GM19099 (cell line): ENCODE measurements around the gene SLC10A2.

ENCODE experiments used
- POLR2A ChIP-seq: IDR thresholded peaks from 3 replicates; pipeline ENCODE4 v1.6.1; 2011; ENCODE audit warnings: low read depth; ENCODE audit not compliant: insufficient read length; ENCODE audit errors: extremely low read depth

SLC10A2 gene, protein sequence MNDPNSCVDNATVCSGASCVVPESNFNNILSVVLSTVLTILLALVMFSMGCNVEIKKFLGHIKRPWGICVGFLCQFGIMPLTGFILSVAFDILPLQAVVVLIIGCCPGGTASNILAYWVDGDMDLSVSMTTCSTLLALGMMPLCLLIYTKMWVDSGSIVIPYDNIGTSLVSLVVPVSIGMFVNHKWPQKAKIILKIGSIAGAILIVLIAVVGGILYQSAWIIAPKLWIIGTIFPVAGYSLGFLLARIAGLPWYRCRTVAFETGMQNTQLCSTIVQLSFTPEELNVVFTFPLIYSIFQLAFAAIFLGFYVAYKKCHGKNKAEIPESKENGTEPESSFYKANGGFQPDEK

GRCh38 chr13:103066079-103066780, at the start of gene SLC10A2:
SLC10A2 (minus strand) TSS chr13:103066417; CDS start chr13:103066249, 168 bp downstream.
- no peak for TF ChIP-seq POLR2A

DNA sequence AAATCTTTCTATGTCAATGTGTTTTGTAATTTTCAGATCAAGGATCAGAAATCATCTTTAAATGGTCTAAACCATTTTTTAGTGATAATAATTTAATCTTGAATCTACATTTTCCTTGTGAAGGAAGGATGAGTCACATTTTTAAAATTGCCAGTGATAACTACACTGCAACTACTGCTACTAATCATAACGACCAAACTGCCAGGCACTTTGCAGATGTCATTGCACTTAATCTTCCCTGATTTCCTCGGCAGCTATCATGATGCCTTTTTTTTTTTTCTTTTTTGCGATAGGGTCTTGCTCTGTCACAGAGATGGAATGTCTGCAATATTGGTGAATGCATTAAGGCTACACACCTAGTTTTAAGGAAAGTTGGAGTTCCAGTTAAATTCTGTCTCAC, 41.4 kb upstream of the SLC10A2 start:
- TF ChIP-seq POLR2A = no peak

DNA sequence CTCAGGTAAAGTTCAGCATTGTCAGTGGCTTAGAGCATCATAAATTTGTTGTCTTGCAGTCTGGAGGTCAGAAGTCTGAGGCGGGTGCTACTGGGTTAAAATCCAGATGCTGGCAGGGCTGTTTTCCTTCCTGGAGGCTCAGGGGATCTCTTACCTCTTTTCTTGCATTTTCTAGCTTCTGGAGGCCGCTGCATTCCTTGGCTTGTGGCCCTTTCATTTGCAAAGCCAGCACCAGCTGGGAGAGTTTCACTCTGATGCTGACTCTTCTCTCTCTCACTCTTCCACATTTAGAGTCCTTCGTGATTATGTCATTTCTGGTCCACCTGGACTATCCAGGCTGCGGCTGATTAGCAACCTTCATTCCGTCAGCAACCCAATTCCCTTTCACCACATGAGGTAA, 38.1 kb upstream of the SLC10A2 start:
- TF ChIP-seq POLR2A = no peak

DNA sequence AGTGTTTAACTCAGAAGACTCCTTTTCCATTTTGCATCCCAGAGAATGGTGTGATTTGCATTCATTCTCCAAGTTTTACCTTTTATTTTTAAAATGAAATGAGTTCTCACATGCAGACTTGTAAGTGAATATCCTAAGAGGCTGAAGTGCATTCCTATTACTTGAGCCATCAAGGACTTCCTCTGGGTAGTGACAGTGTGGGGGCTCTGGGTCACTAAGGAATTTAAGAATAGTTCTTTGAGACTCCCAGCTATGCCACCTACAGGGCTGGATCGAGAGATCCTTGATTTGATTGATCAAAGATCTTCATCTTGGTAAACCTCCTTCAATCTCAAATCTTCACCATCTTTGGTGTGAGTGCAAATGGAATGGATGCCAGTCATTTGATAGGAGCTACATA, 36.3 kb upstream of the SLC10A2 start:
- TF ChIP-seq POLR2A = no peak

DNA sequence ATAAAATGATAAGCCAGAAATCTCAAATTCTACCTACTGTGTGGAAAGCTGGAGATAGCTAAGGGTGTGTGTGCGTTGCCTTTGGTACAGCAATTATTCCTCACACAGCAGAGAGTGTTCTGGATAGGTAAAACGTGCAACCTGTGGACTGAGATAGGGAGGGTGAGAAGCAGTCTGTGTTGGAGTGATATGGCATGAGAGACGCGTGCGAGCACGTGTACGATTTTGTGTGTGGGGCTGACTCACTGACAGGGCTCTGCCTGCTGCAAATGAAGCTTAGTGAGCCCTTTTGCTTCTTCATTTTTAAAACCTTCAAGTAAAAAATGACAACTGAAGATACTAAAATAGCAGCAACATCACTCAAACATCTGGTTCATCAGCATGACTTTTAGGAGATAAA, 35.7 kb upstream of the SLC10A2 start:
- no peak for TF ChIP-seq POLR2A

DNA sequence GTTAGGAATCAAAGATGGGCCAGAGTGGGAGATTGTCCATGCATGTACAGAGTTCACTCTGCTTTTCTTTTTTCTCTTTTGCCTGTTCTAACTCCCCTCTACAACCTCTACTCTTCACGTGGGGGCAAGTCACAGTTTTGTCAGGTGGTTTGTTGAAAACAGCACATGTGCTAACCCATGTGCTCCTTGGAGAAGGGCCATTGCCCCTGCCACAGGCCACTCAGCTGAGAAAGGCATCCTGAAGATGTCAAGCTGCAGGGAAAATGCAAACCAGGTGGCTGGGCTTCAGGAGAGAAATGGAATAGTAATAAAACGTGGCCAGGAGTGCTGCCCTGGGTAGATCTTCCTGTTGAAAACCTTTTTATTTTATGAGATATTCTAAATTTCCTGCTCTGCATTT, 35.3 kb upstream of the SLC10A2 start:
- no peak for TF ChIP-seq POLR2A

DNA sequence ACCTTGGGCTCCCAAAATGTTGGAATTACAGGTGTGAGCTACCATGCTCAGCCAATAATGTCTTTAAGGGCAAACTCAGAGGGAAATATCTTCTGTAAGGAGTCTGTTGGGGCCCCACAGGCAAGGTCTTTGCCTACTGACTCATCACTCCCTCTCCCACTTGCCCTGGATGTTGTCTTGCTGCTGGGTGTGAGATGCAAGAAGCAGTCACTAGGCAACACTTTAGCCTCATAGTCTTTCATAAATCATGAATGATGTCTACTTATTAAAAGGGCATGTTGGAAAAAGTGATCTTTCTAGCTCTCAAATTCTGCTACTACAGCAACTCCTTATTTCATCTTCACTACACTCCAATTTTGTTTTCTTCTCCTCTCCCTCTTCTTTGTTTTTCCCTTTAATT, 34.6 kb upstream of the SLC10A2 start:
- TF ChIP-seq POLR2A = no peak

GRCh38 chr13:103099722-103100293, 33.6 kb upstream of the SLC10A2 start:
- TF ChIP-seq POLR2A = no peak

DNA sequence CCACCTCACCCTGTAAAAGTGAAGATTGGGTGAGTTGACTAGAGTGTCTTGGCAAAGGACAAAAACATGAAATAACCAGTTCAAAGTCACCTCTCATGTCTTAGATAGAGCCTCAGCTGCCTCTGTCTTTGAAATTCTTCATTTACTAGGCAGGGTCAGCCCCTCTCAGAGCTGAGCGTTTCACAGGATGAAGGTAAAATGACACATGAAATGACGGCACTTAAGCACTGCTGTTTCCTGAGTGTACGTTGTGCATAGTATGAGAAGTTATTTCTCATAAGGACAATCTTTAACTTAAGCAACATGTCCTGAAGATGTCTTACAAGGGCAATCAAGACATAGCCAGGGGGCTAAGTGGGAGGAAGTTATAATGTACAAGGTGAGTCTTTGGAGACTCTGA, 32.3 kb upstream of the SLC10A2 start:
- TF ChIP-seq POLR2A = no peak

GRCh38 chr13:103097366-103097928, 31.2 kb upstream of the SLC10A2 start:
- no peak for TF ChIP-seq POLR2A

DNA sequence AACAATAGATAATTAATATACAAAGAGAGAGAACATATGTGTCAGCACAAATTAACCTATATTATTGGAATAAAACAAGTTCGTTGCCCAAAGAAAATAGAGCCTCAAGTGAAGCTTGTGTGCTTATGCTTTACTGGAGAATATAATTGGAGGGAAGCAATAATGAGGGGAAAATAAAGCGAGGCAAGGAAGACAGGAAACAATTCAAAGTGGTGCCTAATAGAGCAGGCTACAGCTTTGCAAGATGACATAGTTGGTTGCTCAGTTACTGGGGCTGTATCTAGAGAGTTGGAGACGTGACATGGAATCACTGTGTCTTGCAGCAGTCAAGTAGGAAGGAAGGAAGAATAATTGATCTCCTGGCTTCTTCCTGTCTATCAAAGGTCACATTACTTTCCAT, 21.1 kb upstream of the SLC10A2 start:
- TF ChIP-seq POLR2A = no peak

- no peak for TF ChIP-seq POLR2A
Observed at GRCh38 chr13:103081435-103081834, 15.2 kb upstream of the SLC10A2 start.

DNA sequence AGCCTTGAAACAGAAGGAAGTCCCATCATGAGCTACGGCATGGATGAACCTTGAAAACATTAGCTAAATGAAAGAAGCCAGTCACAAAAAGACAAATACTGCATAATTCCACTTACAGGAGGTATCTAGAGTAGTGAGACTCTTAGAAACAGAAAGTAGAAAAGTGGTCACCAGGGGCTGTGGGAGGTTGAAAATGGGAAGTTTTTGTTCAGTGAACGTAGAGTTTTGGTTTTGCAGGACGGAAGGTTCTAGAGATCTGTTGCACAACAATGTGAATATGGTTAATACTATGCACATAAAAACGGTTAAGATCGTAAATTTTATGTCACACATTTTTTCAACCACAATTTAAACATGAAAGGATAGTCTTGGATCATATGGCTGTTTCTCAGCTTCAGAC, 11.9 kb upstream of the SLC10A2 start:
- no peak for TF ChIP-seq POLR2A

GRCh38 chr13:103068836-103069235, 2.6 kb upstream of the SLC10A2 start:
- TF ChIP-seq POLR2A = no peak

DNA sequence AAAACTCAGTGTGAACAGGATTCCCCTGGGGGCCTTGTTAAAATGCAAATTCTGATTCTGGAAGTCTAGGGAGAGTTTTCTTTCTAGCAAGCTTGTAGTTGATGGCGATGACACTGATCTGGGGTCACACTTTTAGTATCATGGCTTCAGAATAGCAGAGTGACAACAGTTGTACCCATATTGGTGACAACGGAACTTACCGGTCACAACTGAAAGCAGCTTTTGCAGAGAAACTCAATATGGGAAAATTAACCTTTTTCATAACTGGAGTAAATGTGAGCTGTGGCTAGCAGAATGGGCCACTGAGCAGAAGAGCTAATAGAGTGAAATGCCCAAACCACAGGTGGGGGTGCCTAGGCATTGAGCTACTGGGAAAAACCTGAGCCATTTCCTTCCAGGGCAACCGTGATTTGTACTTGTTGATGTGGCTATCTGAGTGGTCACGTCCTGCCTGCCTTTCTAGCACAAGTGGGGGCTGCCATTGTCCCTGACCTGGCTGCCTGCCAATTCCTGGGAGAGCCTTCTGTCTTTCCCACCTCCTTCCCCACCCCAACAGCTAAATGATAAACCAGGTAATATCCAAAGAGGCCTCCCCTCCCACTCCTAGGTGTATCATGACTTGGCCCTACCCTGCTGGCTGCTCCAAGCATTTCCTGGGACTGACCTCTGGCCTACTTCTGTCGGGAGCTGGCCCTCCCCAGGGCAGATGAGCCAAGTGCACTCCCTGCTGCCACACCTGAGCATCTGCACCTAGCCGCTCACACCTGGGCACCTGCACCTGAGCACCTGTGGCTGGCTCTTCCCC, 1.7 kb upstream of the SLC10A2 start:
- TF ChIP-seq POLR2A = no peak
